ENCODE data around the gene TASP1. TPM values are rescaled to one million over a fixed set of nuclear protein-coding genes. Genes with fewer than 3 reads are reported as not detected.
"Not testable (repeated sequence)": the region's sequence is repeated elsewhere in the genome, so short reads cannot be mapped to it uniquely, and the experiment has no call there.

Gene TASP1
- total RNA-seq, 1 donor from 2014 or later, result 7.7 TPM

GRCh38 chr20:13659288-13659687 lies 20.6 kb upstream of the TASP1 start:
- TF ChIP-seq CTCF (conservative IDR thresholded peaks at IDR 0.05), result no peak
- no peaks in the 10 kb centered on the region for H3K36me3 Mint-ChIP-seq (ENCODE audit: low read depth)
- H3K4me3 Mint-ChIP-seq, result no peak overlapping the region
- no peak for DNase-seq (ENCODE audit: low read depth, low spot score)
- H3K9me3 Mint-ChIP-seq, result no peaks in the 10 kb centered on the region
- no peak overlapping the region for H3K27ac Mint-ChIP-seq (ENCODE audit: unreplicated experiment)
- H3K4me1 Mint-ChIP-seq, result no peaks in the 10 kb centered on the region
- H3K27me3 Mint-ChIP-seq (ENCODE audit: low read depth), result peaks cover 23% of the 10 kb centered on the region

DNA sequence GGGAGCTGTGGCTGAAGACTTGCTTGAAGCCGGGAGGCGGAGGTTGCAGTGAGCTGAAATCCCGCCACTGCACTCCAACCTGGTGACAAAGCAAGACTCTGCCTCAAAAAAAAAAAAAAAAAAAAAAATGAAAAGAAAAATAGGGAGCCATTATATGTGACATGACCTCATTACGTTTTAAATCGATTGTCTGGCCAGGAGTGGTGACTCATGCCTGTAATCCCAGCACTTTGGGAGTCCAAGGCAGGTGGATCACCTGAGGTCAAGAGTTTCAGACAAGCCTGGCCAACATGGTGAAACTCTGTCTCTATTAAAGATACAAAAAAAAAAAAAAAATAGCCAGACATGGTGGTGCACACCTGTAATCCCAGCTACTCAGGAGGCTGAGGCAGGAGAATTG lies 19.3 kb upstream of the TASP1 start:
- not testable (repeated sequence) for H3K9me3 Mint-ChIP-seq; H3K27ac Mint-ChIP-seq (ENCODE audit: unreplicated experiment); DNase-seq (ENCODE audit: low read depth, low spot score); H3K4me3 Mint-ChIP-seq; H3K36me3 Mint-ChIP-seq (ENCODE audit: low read depth); H3K4me1 Mint-ChIP-seq
- peaks cover 20% of the 10 kb centered on the region for H3K27me3 Mint-ChIP-seq (ENCODE audit: low read depth)

DNA sequence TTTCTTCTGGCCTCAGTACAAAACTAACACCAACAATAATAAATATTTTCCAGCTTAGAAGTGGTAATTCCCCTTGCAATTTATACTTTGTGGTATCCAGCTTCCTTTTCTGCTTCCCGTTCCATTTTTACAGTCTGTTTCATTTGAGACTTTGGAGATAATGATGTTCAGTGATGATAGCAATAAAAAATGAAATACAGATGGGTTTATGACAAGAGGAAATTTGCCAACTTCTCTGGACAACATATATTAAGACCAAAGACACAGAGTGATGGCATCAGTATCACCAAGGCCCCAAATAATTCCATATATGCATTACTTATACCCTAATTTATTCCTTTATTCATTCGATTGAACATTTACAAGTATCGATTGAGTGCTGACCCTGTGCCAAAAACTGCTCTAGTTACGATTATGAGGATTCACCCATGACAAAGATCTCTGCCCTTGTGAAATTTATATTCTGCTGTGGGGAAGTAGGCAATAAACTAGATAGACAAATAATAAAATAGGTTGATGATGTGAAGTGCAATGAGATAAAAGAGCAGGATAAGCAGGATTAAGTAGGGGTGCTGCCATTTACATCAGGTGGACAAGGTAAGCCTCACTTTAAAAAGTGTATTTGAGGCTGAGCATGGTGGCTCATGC lies 18.1 kb upstream of the TASP1 start:
- peaks cover 12% of the 10 kb centered on the region for H3K27me3 Mint-ChIP-seq (ENCODE audit: low read depth)

DNA sequence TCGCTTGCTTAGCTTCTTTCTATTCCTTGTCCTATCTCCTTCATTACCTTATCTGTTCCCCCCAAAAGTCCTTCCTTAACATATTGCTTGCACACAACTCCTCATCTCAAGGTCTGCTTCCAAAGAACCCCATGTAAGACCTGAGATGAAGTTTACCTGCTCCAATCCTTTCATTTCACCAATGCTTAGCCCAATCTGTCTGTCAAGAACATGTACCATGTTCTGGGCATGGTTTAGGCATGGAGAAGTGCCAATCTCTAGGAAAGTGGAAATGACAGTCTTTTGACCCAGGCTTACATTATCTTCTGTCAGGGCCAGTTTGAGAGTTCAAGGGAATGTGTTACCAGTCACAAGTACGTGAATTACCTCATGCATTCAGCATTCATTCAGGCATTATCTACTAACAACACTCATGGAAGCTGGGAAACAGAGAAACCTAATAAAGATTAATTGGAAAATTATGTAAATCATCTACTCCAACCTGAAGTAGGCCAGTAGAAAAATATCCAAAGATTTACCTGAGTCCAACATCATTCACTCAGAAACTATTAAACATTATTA lies 15.8 kb upstream of the TASP1 start:
- peaks cover 16% of the 10 kb centered on the region for H3K4me1 Mint-ChIP-seq
- no peak for TF ChIP-seq CTCF (conservative IDR thresholded peaks at IDR 0.05)
- H3K4me3 Mint-ChIP-seq, result no peak overlapping the region

More for the DNA sequence above, 18.1 kb upstream of the TASP1 start:
- no peaks in the 10 kb centered on the region for H3K4me1 Mint-ChIP-seq
- no peaks in the 10 kb centered on the region for H3K9me3 Mint-ChIP-seq
- no peak for TF ChIP-seq CTCF (conservative IDR thresholded peaks at IDR 0.05)
- H3K36me3 Mint-ChIP-seq (ENCODE audit: low read depth), result no peaks in the 10 kb centered on the region
- H3K4me3 Mint-ChIP-seq, result no peak overlapping the region
- DNase-seq (ENCODE audit: low read depth, low spot score), result no peak
- no peak overlapping the region for H3K27ac Mint-ChIP-seq (ENCODE audit: unreplicated experiment)

DNA sequence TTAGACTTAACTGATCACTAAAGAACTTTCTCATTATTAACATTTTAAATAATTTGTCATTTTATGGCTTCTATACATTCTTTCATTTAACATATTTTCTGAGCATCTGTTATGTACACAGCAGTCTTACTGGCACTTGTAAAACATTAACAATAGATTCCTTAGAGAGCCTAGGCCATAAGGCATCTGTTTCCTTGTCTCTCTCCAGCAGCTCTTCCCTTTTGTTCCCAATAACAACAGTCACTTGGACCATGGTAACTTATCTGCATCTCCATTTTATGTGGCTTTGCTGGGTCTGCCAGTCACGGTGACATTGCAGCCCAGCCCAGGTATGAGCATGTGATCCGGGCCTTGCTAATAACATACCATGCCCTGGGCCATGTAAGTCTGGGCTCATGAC lies 11.7 kb upstream of the TASP1 start:
- H3K27ac Mint-ChIP-seq (ENCODE audit: unreplicated experiment), result peak overlapping the region; percentile 1
- peaks cover 24% of the 10 kb centered on the region for H3K4me1 Mint-ChIP-seq
- no peak for DNase-seq (ENCODE audit: low read depth, low spot score)
- no peaks in the 10 kb centered on the region for H3K36me3 Mint-ChIP-seq (ENCODE audit: low read depth)
- no peak overlapping the region for H3K4me3 Mint-ChIP-seq
- peaks cover 7% of the 10 kb centered on the region for H3K27me3 Mint-ChIP-seq (ENCODE audit: low read depth)
- TF ChIP-seq CTCF (conservative IDR thresholded peaks at IDR 0.05), result no peak
- H3K9me3 Mint-ChIP-seq, result no peaks in the 10 kb centered on the region

More for the DNA sequence above, 15.8 kb upstream of the TASP1 start:
- H3K36me3 Mint-ChIP-seq (ENCODE audit: low read depth), result no peaks in the 10 kb centered on the region
- peaks cover 4% of the 10 kb centered on the region for H3K27me3 Mint-ChIP-seq (ENCODE audit: low read depth)
- DNase-seq (ENCODE audit: low read depth, low spot score), result no peak
- H3K27ac Mint-ChIP-seq (ENCODE audit: unreplicated experiment), result no peak overlapping the region
- no peaks in the 10 kb centered on the region for H3K9me3 Mint-ChIP-seq
